ENCODE results near the gene PTPRA. TPM values are rescaled to one million over a fixed set of nuclear protein-coding genes. Genes with fewer than 3 reads are reported as not detected.

The PTPRA gene
- total RNA-seq, 4 donors from 2014 or later: 49.2 to 80.8 (median 60.4) TPM

DNA sequence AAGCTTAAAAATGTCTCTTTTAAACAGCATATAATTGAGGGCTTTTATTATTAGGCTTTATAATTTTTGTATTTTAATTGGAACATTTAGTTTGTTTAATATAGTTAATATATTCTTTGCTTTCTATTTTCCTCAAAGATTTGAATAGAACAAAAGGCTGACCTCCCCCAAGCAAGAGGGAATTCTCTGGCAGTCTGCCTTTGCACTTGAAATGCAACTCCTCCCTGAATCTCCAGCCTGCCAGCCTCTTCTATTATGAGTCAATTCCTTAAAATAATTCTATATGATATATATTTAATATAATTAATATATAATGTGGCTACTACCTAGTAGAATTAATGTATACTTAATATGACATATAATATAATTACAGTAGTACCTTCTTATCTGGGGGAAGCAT is 69.2 kb downstream of the PTPRA start:
- DNase-seq (ENCODE audit: extremely low spot score): no peak
- Histone ChIP-seq H3K27me3 (no peaks in the 10 kb centered on the region), H3K36me3 (no peaks in the 10 kb centered on the region), H3K27ac (replicated peaks in 1 of 4) (no peak overlapping the region), H3K4me3 (no peak overlapping the region), H3K4me1 (peaks cover 0 to 14% (median 10%) of the 10 kb centered on the region in 4 donors), H3K9me3 (no peaks in the 10 kb centered on the region)
- intact Hi-C loops (cut with DNase I): no loop called here
- TF ChIP-seq POLR2AphosphoS5 (IDR thresholded peaks at IDR 0.05) (no peak), EP300 (IDR thresholded peaks at IDR 0.05) (no peak), POLR2A (IDR thresholded peaks at IDR 0.05; ENCODE audit: low read depth) (no peak)
- TF ChIP-seq, protein P1, sequence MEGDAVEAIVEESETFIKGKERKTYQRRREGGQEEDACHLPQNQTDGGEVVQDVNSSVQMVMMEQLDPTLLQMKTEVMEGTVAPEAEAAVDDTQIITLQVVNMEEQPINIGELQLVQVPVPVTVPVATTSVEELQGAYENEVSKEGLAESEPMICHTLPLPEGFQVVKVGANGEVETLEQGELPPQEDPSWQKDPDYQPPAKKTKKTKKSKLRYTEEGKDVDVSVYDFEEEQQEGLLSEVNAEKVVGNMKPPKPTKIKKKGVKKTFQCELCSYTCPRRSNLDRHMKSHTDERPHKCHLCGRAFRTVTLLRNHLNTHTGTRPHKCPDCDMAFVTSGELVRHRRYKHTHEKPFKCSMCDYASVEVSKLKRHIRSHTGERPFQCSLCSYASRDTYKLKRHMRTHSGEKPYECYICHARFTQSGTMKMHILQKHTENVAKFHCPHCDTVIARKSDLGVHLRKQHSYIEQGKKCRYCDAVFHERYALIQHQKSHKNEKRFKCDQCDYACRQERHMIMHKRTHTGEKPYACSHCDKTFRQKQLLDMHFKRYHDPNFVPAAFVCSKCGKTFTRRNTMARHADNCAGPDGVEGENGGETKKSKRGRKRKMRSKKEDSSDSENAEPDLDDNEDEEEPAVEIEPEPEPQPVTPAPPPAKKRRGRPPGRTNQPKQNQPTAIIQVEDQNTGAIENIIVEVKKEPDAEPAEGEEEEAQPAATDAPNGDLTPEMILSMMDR (IDR thresholded peaks at IDR 0.05): no peak

DNA sequence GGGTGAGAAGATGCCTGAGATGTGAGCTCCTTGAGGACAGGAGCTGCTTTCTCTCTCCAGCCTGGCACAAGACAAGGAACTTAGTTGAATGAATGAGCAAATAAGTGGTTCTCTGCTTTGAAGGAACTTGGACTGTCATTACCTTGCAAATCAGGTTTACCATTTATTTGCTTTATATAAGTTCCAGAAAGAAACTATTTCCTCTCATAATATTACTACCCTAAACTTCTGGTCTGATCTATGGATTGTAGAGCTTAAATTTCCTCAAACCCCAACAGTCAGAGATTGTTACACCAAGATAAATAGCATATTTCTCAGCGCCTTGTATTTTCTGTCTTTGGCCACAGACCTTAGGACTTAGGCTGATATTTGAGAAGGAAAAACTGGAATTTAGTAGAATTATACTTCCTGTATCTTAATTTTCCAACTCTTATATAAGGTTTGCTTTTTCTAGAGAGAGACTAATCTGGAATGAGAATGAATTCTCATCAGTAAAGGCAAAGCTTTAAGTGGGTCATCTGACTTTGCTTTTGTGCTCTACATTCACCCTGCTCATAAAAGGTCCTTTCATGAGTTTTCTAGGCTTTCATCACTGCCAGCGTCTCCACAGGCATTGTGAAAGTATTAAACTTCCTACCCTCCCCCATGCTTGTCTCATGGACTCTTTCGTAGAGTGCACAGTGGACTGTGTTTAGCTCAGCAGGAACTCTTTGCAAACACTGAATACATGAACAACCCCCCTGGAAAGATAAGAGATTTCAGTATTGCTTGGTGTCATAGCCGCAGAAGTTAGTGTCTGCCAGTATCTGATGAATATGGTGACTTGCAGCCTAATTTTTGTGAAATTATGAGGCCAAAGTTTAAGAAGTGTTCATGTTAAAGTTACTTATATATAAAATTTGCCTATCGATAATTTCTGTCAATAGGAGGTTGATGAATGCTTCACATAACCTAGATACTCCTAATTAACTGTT is 74.0 kb downstream of the PTPRA start:
- no peak for DNase-seq (ENCODE audit: extremely low spot score)
- Histone ChIP-seq H3K4me3 (no peak overlapping the region), H3K27me3 (no peaks in the 10 kb centered on the region), H3K9me3 (no peaks in the 10 kb centered on the region), H3K27ac (replicated peaks in 1 of 4) (no peak overlapping the region), H3K36me3 (peaks cover 4 to 16% (median 12%) of the 10 kb centered on the region in 4 donors), H3K4me1 (peaks cover 0 to 5% (median 2%) of the 10 kb centered on the region in 4 donors)
- intact Hi-C loops (cut with DNase I): no loop called here
- no peak for TF ChIP-seq EP300 (IDR thresholded peaks at IDR 0.05)
- TF ChIP-seq, protein P1 (IDR thresholded peaks at IDR 0.05): no peak
- TF ChIP-seq POLR2A (IDR thresholded peaks at IDR 0.05; ENCODE audit: low read depth): no peak
- TF ChIP-seq POLR2AphosphoS5 (IDR thresholded peaks at IDR 0.05): no peak
- WGBS: 70% methylated on average over 5 of the region's 5 CpGs

DNA sequence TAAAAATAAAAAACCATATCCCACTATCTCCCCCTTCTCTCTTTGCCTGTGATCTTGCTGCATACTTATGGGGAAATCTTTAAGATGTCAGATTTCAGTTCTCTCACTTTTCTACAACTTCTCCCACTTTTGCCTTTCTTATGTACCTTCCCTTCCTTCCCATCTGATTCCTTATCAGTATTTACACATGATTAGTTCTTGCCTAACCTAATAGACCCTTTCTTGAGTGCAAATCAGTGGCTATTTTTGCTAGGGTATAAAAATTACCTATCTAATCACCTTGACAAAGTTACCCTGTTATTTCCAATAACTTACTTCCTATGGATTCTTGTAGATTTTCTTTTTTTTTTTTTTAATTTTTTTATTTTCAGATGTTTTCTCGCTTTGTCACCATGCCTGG is 75.7 kb downstream of the PTPRA start:
- H3K27ac ChIP-seq (replicated peaks in 1 of 4): no peak overlapping the region
- 96% methylated on average over 1 of the region's 1 CpG for WGBS
- H3K4me1 ChIP-seq: peaks cover 0 to 5% (median 0%) of the 10 kb centered on the region in 4 donors
- no peaks in the 10 kb centered on the region for H3K9me3 ChIP-seq
- H3K27me3 ChIP-seq: no peaks in the 10 kb centered on the region
- no peak for DNase-seq (ENCODE audit: extremely low spot score)
- TF ChIP-seq, protein P1 (IDR thresholded peaks at IDR 0.05): no peak
- TF ChIP-seq POLR2A (IDR thresholded peaks at IDR 0.05; ENCODE audit: low read depth) (no peak), POLR2AphosphoS5 (IDR thresholded peaks at IDR 0.05) (no peak), EP300 (IDR thresholded peaks at IDR 0.05) (no peak)
- no peak overlapping the region for H3K4me3 ChIP-seq
- intact Hi-C loops (cut with DNase I): no loop called here
- H3K36me3 ChIP-seq: peaks cover 4 to 16% (median 12%) of the 10 kb centered on the region in 4 donors

DNA sequence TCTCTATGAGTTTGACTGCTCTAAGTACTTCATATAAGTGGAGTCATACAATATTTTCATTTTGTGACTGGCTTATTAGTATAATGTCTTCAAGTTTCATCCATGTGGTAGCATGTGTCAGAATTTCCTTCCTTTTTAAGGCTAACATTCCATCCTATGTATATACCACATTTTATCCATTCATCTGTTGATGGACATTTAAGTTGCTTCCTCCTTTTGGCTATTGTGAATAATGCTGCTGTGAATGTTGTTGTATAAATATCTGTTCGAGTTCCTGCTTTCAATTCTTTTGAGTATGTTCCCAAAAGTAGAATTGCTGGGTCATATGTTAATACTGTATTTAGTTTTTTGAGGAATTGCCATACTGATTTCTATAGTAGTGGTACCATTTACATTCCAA is 79.5 kb downstream of the PTPRA start:
- Histone ChIP-seq H3K27me3 (no peaks in the 10 kb centered on the region), H3K36me3 (peaks cover 4 to 16% (median 12%) of the 10 kb centered on the region in 4 donors), H3K4me1 (peaks cover 0 to 3% (median 0%) of the 10 kb centered on the region in 4 donors), H3K27ac (replicated peaks in 1 of 4) (no peak overlapping the region), H3K9me3 (no peaks in the 10 kb centered on the region), H3K4me3 (no peak overlapping the region)
- no peak for DNase-seq (ENCODE audit: extremely low spot score)
- 63% methylated on average over 1 of the region's 1 CpG for WGBS
- TF ChIP-seq POLR2AphosphoS5 (IDR thresholded peaks at IDR 0.05): no peak
- TF ChIP-seq, protein P1 (IDR thresholded peaks at IDR 0.05): no peak
- no peak for TF ChIP-seq POLR2A (IDR thresholded peaks at IDR 0.05; ENCODE audit: low read depth)
- intact Hi-C loops (cut with DNase I): no loop called here

Measured in esophagus muscularis mucosa (tissue), 4 donors.